SK-N-SH treated with all-trans-retinoic acid at 6 μM for 48 hours (cell line): ENCODE results near the gene COL25A1.

Source experiments
- ARNTL ChIP-seq: fragments of 450-650 bp; formaldehyde crosslinking; IDR thresholded peaks from 2 replicates; pipeline ENCODE4 v1.5.0; 2020; ENCODE audit warnings: low read depth, mild to moderate bottlenecking, moderate library complexity, borderline replicate concordance
- BACH2 ChIP-seq: fragments of 250-450 bp; sonication (Bioruptor Pico); IDR thresholded peaks from 2 replicates; pipeline ENCODE4 v1.9.0; 2021; ENCODE audit warnings: mild to moderate bottlenecking, borderline replicate concordance
- CSDC2 ChIP-seq: fragments of 250-450 bp; sonication (Bioruptor Pico); IDR thresholded peaks from 2 replicates; pipeline ENCODE4 v1.5.0; 2020; ENCODE audit warnings: mild to moderate bottlenecking, moderate library complexity
- ESRRG ChIP-seq: fragments of 250-450 bp; sonication (Bioruptor Pico); IDR thresholded peaks from 2 replicates; pipeline ENCODE4 v1.6.1; 2021; ENCODE audit warnings: mild to moderate bottlenecking
- ISL1 ChIP-seq: fragments of 250-450 bp; sonication (Bioruptor Pico); IDR thresholded peaks from 2 replicates; pipeline ENCODE4 v2.1.2; 2022; ENCODE audit warnings: mild to moderate bottlenecking, moderate library complexity
- PATZ1 ChIP-seq: fragments of 250-450 bp; sonication (Bioruptor Pico); IDR thresholded peaks from 2 replicates; pipeline ENCODE4 v1.8.0; 2020; ENCODE audit warnings: mild to moderate bottlenecking, moderate library complexity, borderline replicate concordance
- RARB ChIP-seq: fragments of 250-450 bp; sonication (Bioruptor Pico); IDR thresholded peaks from 2 replicates; pipeline ENCODE4 v1.8.0; 2021; ENCODE audit warnings: mild to moderate bottlenecking, moderate library complexity
- TCF4 ChIP-seq: fragments of 250-450 bp; sonication (Bioruptor Pico); IDR thresholded peaks from 2 replicates; pipeline ENCODE4 v1.8.0; 2021; ENCODE audit warnings: mild to moderate bottlenecking, moderate library complexity, borderline replicate concordance
- ZFP3 ChIP-seq: fragments of 250-450 bp; sonication (Bioruptor Pico); IDR thresholded peaks from 2 replicates; pipeline ENCODE4 v1.5.0; 2020; ENCODE audit warnings: mild to moderate bottlenecking, moderate library complexity
- ZFP30 ChIP-seq: fragments of 450-650 bp; formaldehyde crosslinking; IDR thresholded peaks from 2 replicates; pipeline ENCODE4 v1.5.0; 2022; ENCODE audit warnings: mild to moderate bottlenecking, moderate library complexity
- TF ChIP-seq, protein P1 (sequence below): fragments of 250-450 bp; sonication (Bioruptor Pico); IDR thresholded peaks from 2 replicates; pipeline ENCODE4 v1.5.1; 2020; ENCODE audit warnings: low read depth, mild to moderate bottlenecking, moderate library complexity
- TF ChIP-seq, protein P2 (sequence below): fragments of 250-450 bp; sonication (Bioruptor Pico); IDR thresholded peaks from 2 replicates; pipeline ENCODE4 v1.5.1; 2021; ENCODE audit warnings: mild to moderate bottlenecking, moderate library complexity

- TF ChIP-seq BACH2 (CRISPR knock-in tag) (no peak), ARNTL (CRISPR knock-in tag) (no peak), RARB (CRISPR knock-in tag) (no peak), ZFP30 (no peak), PATZ1 (CRISPR knock-in tag) (no peak), TCF4 (CRISPR knock-in tag) (no peak), ISL1 (CRISPR knock-in tag) (no peak), ZFP3 (no peak), ESRRG (CRISPR knock-in tag) (no peak), CSDC2 (no peak)
- TF ChIP-seq, protein P1, sequence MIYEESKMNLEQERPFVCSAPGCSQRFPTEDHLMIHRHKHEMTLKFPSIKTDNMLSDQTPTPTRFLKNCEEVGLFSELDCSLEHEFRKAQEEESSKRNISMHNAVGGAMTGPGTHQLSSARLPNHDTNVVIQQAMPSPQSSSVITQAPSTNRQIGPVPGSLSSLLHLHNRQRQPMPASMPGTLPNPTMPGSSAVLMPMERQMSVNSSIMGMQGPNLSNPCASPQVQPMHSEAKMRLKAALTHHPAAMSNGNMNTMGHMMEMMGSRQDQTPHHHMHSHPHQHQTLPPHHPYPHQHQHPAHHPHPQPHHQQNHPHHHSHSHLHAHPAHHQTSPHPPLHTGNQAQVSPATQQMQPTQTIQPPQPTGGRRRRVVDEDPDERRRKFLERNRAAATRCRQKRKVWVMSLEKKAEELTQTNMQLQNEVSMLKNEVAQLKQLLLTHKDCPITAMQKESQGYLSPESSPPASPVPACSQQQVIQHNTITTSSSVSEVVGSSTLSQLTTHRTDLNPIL, result no peak
- TF ChIP-seq, protein P2, sequence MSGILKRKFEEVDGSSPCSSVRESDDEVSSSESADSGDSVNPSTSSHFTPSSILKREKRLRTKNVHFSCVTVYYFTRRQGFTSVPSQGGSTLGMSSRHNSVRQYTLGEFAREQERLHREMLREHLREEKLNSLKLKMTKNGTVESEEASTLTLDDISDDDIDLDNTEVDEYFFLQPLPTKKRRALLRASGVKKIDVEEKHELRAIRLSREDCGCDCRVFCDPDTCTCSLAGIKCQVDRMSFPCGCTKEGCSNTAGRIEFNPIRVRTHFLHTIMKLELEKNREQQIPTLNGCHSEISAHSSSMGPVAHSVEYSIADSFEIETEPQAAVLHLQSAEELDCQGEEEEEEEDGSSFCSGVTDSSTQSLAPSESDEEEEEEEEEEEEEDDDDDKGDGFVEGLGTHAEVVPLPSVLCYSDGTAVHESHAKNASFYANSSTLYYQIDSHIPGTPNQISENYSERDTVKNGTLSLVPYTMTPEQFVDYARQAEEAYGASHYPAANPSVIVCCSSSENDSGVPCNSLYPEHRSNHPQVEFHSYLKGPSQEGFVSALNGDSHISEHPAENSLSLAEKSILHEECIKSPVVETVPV (CRISPR knock-in tag), result no peak
Observed at GRCh38 chr4:108933046-108933445, 369.4 kb downstream of the COL25A1 start.
